Keratinocyte (primary cell): Measurements from ENCODE around the gene C17orf114.

ENCODE experiments used
- DNase-seq: peaks from one replicate; pipeline ENCODE4 v3.0.0-alpha.2; 2011; ENCODE audit warnings: low read depth, missing footprints, low spot score
- FAIRE-seq: peaks from 2 replicates; lab custom pipeline; 2011; peaks lifted over from hg19 to GRCh38; lab: Jason Lieb, UNC
- H2AFZ ChIP-seq: 2 replicates; pipeline ENCODE4 v1.6.0; 2012; ENCODE audit warnings: low read length, control low read depth, inconsistent platforms; ENCODE audit not compliant: control insufficient read depth
- H3K27ac ChIP-seq: 2 replicates; pipeline ENCODE4 v1.5.1; 2011; ENCODE audit warnings: low read length; ENCODE audit not compliant: control insufficient read depth, insufficient read depth
- H3K27me3 ChIP-seq: 3 replicates; pipeline ENCODE4 v1.6.0; 2011; ENCODE audit warnings: low read length; ENCODE audit not compliant: control insufficient read depth, insufficient read depth; ENCODE audit errors: extremely low read depth
- H3K36me3 ChIP-seq, 2 experiments: 2 replicates in 1 of 2; 3 replicates in 1 of 2; pipeline ENCODE4 v1.5.1; 2011; ENCODE audit warnings: low read length in 2 of 2, mild to moderate bottlenecking in 1 of 2; ENCODE audit not compliant: control insufficient read depth in 2 of 2, insufficient read depth in 2 of 2; ENCODE audit errors: extremely low read depth in 1 of 2
- H3K4me1 ChIP-seq: 3 replicates; pipeline ENCODE4 v1.5.1; 2011; ENCODE audit warnings: low read length; ENCODE audit not compliant: control insufficient read depth, insufficient read depth; ENCODE audit errors: extremely low read depth
- H3K4me2 ChIP-seq: 3 replicates; pipeline ENCODE4 v1.6.0; 2011; ENCODE audit warnings: low read depth, low read length; ENCODE audit not compliant: control insufficient read depth, insufficient read depth; ENCODE audit errors: extremely low read depth
- H3K4me3 ChIP-seq, 3 experiments: fragments of 200-600 bp in 1 of 3; sonication (generic) in 1 of 3; 2 replicates in 2 of 3; 3 replicates in 1 of 3; pipeline ENCODE4 v1.5.1; 2011 to 2016; ENCODE audit warnings: low read length in 3 of 3, mild to moderate bottlenecking in 3 of 3, control low read depth in 2 of 3, inconsistent platforms in 1 of 3, low read depth in 1 of 3, mixed read lengths in 1 of 3, mixed run types in 1 of 3, moderate library complexity in 1 of 3; ENCODE audit not compliant: control insufficient read depth in 2 of 3, insufficient read depth in 2 of 3; ENCODE audit errors: extremely low read depth in 1 of 3
- H3K79me2 ChIP-seq: 2 replicates; pipeline ENCODE4 v1.6.0; 2012; ENCODE audit warnings: low read length; ENCODE audit not compliant: control insufficient read depth, insufficient read depth
- H3K9ac ChIP-seq: 3 replicates; pipeline ENCODE4 v1.6.0; 2011; ENCODE audit warnings: low read length; ENCODE audit not compliant: control insufficient read depth, insufficient read depth; ENCODE audit errors: extremely low read depth
- H3K9me1 ChIP-seq: 3 replicates; pipeline ENCODE4 v1.6.0; 2011; ENCODE audit warnings: low read length; ENCODE audit not compliant: control insufficient read depth, insufficient read depth; ENCODE audit errors: extremely low read depth
- H3K9me3 ChIP-seq: 2 replicates; pipeline ENCODE4 v1.5.1; 2012; ENCODE audit warnings: low read depth, low read length; ENCODE audit not compliant: control insufficient read depth
- H4K20me1 ChIP-seq: 3 replicates; pipeline ENCODE4 v1.6.0; 2011; ENCODE audit warnings: low read length; ENCODE audit not compliant: control insufficient read depth, insufficient read depth; ENCODE audit errors: extremely low read depth
- EZH2 ChIP-seq: IDR thresholded peaks from one replicate; pipeline ENCODE4 v1.6.1; 2012; ENCODE audit warnings: inconsistent platforms, mild to moderate bottlenecking, low read length, moderate library complexity
- dilution Hi-C: fragments of 300-500 bp; cut with MboI; formaldehyde crosslinking; loops from one replicate; pipeline ENCODE4 v1.7.0; 2020; ENCODE audit warnings: low sequenced_read_pairs; ENCODE audit not compliant: extremely low pct_ligation_motif_present
- TF ChIP-seq, protein P1 (sequence below), 3 experiments: IDR thresholded peaks in 1 of 3; conservative IDR thresholded peaks in 1 of 3; optimal IDR thresholded peaks in 1 of 3; 2 replicates in 2 of 3; 3 replicates in 1 of 3; pipeline versions ENCODE3 to v1.5.1; 2011; ENCODE audit warnings: low read length in 3 of 3, mild to moderate bottlenecking in 3 of 3, moderate library complexity in 2 of 3, control low read depth in 1 of 3, inconsistent platforms in 1 of 3; ENCODE audit not compliant: insufficient read depth in 2 of 3; ENCODE audit errors: extremely low read depth in 1 of 3

Gene C17orf114

DNA sequence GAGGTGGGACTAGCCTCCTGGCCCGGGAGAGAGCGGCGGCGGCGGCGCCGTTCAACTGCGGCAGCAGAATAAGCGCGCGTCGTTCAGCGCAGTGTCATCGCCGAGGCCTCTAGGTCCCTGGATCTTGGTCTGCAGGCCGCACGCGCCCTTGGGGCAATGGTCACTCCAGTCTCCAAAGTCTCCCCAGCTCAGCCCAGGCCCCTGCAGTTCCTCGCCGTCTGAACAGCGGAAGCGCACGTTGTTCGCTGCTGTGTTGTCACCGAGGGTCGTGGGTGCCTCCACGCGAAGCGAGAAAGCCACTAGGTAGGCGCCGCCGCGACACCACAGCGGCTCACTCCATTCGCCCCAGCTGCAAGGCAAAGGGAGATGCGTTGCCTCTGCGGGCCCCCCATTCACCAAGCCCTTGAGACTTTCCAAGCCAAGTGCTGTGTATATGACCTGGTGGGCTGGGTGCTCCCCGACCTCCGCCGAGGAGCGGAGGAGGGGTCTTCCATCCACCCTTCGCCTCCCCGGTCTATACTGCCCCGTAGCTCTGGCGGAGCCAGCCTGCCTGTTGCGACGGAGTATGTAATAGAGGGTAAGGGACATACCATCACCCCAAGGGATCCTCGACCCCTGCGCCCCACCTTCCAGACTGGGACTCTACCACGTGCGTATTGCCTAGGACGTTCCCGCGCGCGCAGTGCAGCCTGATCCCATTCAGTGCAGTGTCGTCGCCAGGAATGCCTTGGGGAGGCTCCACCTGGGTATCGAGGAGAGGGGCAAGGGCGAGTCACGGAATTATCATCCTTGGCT lies 16.6 kb downstream of the C17orf114 start:
- H3K9me3 ChIP-seq, result no peaks in the 10 kb centered on the region
- dilution Hi-C loops, result no loop called here

DNA sequence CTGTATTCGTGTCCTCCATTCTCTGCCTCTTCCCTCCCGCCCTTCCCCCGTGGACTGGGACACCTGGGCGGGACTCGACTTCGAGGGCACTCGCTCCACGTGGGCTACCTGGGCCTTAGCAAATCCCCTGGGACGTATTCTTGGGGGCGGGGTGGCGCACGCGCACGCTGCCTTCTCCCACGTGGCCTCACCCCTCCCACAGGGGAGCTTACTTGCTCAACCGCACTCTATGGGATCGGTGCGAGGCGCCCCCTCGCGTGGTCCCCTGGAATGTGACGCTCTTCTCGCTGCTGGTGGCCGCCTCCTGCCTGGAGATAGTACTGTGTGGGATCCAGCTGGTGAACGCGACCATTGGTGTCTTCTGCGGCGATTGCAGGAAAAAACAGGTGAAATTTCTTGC lies 19.5 kb downstream of the C17orf114 start:
- TF ChIP-seq, protein P1, sequence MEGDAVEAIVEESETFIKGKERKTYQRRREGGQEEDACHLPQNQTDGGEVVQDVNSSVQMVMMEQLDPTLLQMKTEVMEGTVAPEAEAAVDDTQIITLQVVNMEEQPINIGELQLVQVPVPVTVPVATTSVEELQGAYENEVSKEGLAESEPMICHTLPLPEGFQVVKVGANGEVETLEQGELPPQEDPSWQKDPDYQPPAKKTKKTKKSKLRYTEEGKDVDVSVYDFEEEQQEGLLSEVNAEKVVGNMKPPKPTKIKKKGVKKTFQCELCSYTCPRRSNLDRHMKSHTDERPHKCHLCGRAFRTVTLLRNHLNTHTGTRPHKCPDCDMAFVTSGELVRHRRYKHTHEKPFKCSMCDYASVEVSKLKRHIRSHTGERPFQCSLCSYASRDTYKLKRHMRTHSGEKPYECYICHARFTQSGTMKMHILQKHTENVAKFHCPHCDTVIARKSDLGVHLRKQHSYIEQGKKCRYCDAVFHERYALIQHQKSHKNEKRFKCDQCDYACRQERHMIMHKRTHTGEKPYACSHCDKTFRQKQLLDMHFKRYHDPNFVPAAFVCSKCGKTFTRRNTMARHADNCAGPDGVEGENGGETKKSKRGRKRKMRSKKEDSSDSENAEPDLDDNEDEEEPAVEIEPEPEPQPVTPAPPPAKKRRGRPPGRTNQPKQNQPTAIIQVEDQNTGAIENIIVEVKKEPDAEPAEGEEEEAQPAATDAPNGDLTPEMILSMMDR (optimal IDR thresholded peaks at IDR 0.05 in 1 of 3, IDR thresholded peaks at IDR 0.05 in 1 of 3, conservative IDR thresholded peaks at IDR 0.05 in 1 of 3; ENCODE audit: extremely low read depth in 1 of 3, insufficient read depth in 2 of 3, low read length in 3 of 3), result peak in 1 of 3 experiments; percentile 13
- TF ChIP-seq EZH2, result no peak
- Histone ChIP-seq H3K36me3 (no peaks in the 10 kb centered on the region), H3K9ac (no peak overlapping the region), H3K9me1 (no peaks in the 10 kb centered on the region), H3K9me3 (no peaks in the 10 kb centered on the region), H3K4me1 (peaks cover 11% of the 10 kb centered on the region), H4K20me1 (no peaks in the 10 kb centered on the region), H3K27ac (no peak overlapping the region), H3K4me2 (no peak overlapping the region), H2AFZ (no peak overlapping the region), H3K27me3 (peaks cover 26% of the 10 kb centered on the region), H3K79me2 (no peaks in the 10 kb centered on the region), H3K4me3 (no peak overlapping the region)
- dilution Hi-C loops, result no loop called here
- no peak for FAIRE-seq
- DNase-seq, result no peak

More for the DNA sequence above, 16.6 kb downstream of the C17orf114 start:
- Histone ChIP-seq H3K4me2 (peak overlapping the region; percentile 68), H3K27ac (no peak overlapping the region), H3K27me3 (peaks cover 21% of the 10 kb centered on the region), H3K9ac (no peak overlapping the region), H3K79me2 (peaks cover 6% of the 10 kb centered on the region), H4K20me1 (no peaks in the 10 kb centered on the region), H3K4me3 (peak overlapping the region in 1 of 3 experiments; percentile 56), H3K4me1 (peaks cover 20% of the 10 kb centered on the region), H2AFZ (peak overlapping the region; percentile 66), H3K36me3 (no peaks in the 10 kb centered on the region), H3K9me1 (no peaks in the 10 kb centered on the region)
- TF ChIP-seq EZH2, result no peak
- TF ChIP-seq, protein P1 (optimal IDR thresholded peaks at IDR 0.05 in 1 of 3, IDR thresholded peaks at IDR 0.05 in 1 of 3, conservative IDR thresholded peaks at IDR 0.05 in 1 of 3; ENCODE audit: extremely low read depth in 1 of 3, insufficient read depth in 2 of 3, low read length in 3 of 3), result no peak
- DNase-seq (no peak), FAIRE-seq (no peak)
